ENCODE measurements around the gene MYO1B. TPM values are rescaled to one million over a fixed set of nuclear protein-coding genes. Genes with fewer than 3 reads are reported as not detected.

Gene MYO1B
- polyA plus RNA-seq, 3 donors: 105 to 122 (median 121) TPM

- no peak for DNase-seq (ENCODE audit: low read depth in 3 of 3, low spot score in 2 of 3)
These were observed 49.9 kb downstream of the MYO1B start for GRCh38 chr2:191295088-191295487.

- DNase-seq (ENCODE audit: low read depth in 3 of 3, low spot score in 2 of 3): no peak
These were observed 51.1 kb downstream of the MYO1B start for GRCh38 chr2:191296083-191297006.

GRCh38 chr2:191297033-191297432, 51.8 kb downstream of the MYO1B start:
- no peak for DNase-seq (ENCODE audit: low read depth in 3 of 3, low spot score in 2 of 3)

GRCh38 chr2:191298306-191298705, 53.1 kb downstream of the MYO1B start:
- DNase-seq (ENCODE audit: low read depth in 3 of 3, low spot score in 2 of 3): no peak

- DNase-seq (ENCODE audit: low read depth in 3 of 3, low spot score in 2 of 3): no peak
These were observed 53.8 kb downstream of the MYO1B start for GRCh38 chr2:191299010-191299409.

GRCh38 chr2:191299866-191300265, 54.7 kb downstream of the MYO1B start:
- DNase-seq (ENCODE audit: low read depth in 3 of 3, low spot score in 2 of 3): no peak

- DNase-seq (ENCODE audit: low read depth in 3 of 3, low spot score in 2 of 3): no peak
These were observed 56.8 kb downstream of the MYO1B start for GRCh38 chr2:191301971-191302370.

- DNase-seq (ENCODE audit: low read depth in 3 of 3, low spot score in 2 of 3): no peak
These were observed 57.4 kb downstream of the MYO1B start for GRCh38 chr2:191302459-191303139.

GRCh38 chr2:191303140-191304005, 58.2 kb downstream of the MYO1B start:
- no peak for DNase-seq (ENCODE audit: low read depth in 3 of 3, low spot score in 2 of 3)

- peak in 1 of 3 donors; percentile 32 for DNase-seq (ENCODE audit: low read depth in 3 of 3, low spot score in 2 of 3)
These were observed 60.0 kb downstream of the MYO1B start for GRCh38 chr2:191304939-191305875.

GRCh38 chr2:191308026-191308425, 62.8 kb downstream of the MYO1B start:
- DNase-seq (ENCODE audit: low read depth in 3 of 3, low spot score in 2 of 3): no peak

GRCh38 chr2:191311156-191311555, 66.0 kb downstream of the MYO1B start:
- DNase-seq (ENCODE audit: low read depth in 3 of 3, low spot score in 2 of 3): no peak

- DNase-seq (ENCODE audit: low read depth in 3 of 3, low spot score in 2 of 3): no peak
These were observed 66.4 kb downstream of the MYO1B start for GRCh38 chr2:191311627-191312026.

GRCh38 chr2:191312163-191312562, 67.0 kb downstream of the MYO1B start:
- DNase-seq (ENCODE audit: low read depth in 3 of 3, low spot score in 2 of 3): no peak

GRCh38 chr2:191312662-191313061, 67.5 kb downstream of the MYO1B start:
- DNase-seq (ENCODE audit: low read depth in 3 of 3, low spot score in 2 of 3): no peak

GRCh38 chr2:191314697-191315364, 69.6 kb downstream of the MYO1B start:
- no peak for DNase-seq (ENCODE audit: low read depth in 3 of 3, low spot score in 2 of 3)

GRCh38 chr2:191315365-191315752, 70.2 kb downstream of the MYO1B start:
- no peak for DNase-seq (ENCODE audit: low read depth in 3 of 3, low spot score in 2 of 3)

GRCh38 chr2:191316246-191316994, 71.2 kb downstream of the MYO1B start:
- DNase-seq (ENCODE audit: low read depth in 3 of 3, low spot score in 2 of 3): no peak
